Astrocyte of the spinal cord (primary cell): ENCODE data around the gene PITX3.
"Not testable (repeated sequence)": the region's sequence is repeated elsewhere in the genome, so short reads cannot be mapped to it uniquely, and the experiment has no call there.

Experiments
- DNase-seq: peaks from one replicate; pipeline ENCODE4 v3.0.0; 2011; ENCODE audit warnings: low read depth, low spot score
- H3K4me3 ChIP-seq: 2 replicates; pipeline ENCODE4 v1.5.1; 2011; ENCODE audit warnings: low read depth, mild to moderate bottlenecking, low read length, moderate library complexity
- in situ Hi-C: cut with HindIII; loops from 2 replicates; pipeline ENCODE4 v1.10.0; 2017; ENCODE audit warnings: low sequenced_read_pairs
- TF ChIP-seq, protein P1 (sequence below): IDR thresholded peaks from 2 replicates; pipeline ENCODE4 v1.5.1; 2012; ENCODE audit warnings: low read depth, mild to moderate bottlenecking, low read length, inconsistent platforms

PITX3 gene

DNA sequence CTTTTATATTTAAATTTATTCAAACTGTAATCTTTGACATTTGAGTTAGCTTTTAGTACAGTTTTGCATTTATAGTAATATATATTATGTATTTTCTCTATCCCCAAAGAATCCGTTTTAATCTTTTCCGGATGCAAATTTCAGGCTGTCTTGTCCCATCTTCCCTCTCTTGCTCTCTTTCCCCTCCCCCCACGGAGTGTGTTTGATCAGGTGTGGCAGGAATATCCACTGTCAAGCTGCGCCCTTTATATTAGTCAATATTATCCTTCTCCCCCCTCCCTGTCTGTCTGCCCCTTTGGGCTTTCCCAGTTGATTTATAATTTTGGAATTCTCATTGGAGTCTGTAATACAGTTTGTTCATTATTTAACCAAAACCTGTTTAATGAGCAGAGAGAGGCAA lies 23.1 kb upstream of the PITX3 start:
- in situ Hi-C loops, result no loop called here
- no peak overlapping the region for H3K4me3 ChIP-seq
- TF ChIP-seq, protein P1, sequence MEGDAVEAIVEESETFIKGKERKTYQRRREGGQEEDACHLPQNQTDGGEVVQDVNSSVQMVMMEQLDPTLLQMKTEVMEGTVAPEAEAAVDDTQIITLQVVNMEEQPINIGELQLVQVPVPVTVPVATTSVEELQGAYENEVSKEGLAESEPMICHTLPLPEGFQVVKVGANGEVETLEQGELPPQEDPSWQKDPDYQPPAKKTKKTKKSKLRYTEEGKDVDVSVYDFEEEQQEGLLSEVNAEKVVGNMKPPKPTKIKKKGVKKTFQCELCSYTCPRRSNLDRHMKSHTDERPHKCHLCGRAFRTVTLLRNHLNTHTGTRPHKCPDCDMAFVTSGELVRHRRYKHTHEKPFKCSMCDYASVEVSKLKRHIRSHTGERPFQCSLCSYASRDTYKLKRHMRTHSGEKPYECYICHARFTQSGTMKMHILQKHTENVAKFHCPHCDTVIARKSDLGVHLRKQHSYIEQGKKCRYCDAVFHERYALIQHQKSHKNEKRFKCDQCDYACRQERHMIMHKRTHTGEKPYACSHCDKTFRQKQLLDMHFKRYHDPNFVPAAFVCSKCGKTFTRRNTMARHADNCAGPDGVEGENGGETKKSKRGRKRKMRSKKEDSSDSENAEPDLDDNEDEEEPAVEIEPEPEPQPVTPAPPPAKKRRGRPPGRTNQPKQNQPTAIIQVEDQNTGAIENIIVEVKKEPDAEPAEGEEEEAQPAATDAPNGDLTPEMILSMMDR, result no peak
- no peak for DNase-seq

DNA sequence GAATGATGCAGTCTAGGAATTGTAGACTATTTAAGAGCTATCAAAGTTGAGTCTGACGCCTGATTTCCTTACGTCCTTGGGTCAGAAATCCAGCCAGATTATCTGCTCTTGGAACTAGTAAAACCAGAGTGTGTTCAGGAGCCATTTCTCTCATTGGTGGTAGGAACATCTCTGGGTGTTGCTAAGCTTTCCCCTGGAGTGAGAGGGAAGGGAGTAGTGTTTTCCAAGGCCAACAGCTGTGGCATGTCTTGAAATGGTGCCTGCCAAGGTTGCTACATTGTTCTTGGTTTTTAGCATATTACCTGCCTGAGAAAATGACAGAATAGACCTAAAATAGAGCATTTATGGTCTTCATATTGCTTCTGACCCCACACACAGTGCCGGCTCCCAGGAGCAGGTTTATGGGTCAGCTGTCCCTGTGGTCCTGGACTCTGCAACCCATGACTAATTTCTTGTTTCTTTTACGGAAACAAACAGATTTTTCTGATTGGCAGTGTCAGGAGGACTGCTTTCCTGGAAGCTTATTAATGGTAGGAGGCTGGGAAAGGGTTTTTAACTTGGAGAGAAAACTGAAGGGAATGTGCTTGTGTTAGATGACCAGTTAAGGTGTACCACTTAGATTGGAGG lies 21.5 kb upstream of the PITX3 start:
- in situ Hi-C loops, result no loop called here
- peak; percentile 19 for DNase-seq
- TF ChIP-seq, protein P1, result no peak
- H3K4me3 ChIP-seq, result no peak overlapping the region

DNA sequence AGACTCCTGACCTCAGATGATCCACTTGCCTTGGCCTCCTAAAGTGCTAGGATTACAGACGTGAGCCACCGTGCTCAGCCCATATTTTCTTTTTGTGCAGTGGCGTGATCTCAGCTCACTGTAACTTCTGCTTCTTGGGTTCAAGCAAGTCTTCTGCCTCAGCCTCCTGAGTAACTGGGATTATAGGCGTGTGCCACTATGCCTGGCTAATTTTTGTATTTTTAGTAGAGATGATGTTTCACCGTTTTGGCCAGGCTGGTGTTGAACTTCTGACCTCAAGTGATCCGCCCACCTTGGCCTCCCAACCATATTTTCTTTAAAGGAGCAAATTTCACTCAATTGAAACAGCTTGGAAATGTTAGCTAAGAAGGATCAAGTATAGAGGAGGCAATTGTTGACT lies 20.5 kb upstream of the PITX3 start:
- in situ Hi-C loops, result no loop called here
- no peak overlapping the region for H3K4me3 ChIP-seq
- DNase-seq, result no peak
- TF ChIP-seq, protein P1, result no peak

DNA sequence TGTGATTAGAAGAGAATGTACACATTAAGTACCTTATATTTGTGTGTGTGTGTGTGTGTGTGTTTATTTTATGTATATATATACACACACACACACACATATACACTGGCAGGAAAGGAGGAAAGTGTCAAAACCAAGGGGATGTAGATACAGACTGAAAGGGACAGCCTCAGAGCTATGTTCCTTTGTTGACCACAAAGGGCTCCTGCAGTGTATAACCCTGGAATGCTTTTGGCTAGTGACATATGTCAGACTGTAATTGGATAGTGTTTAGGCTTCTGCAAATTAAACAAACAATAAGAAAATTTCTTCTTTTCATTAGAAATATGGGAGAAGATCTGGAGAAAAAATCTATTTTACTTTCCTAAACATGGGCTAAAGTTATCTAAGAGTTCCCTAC lies 19.9 kb upstream of the PITX3 start:
- H3K4me3 ChIP-seq, result no peak overlapping the region
- in situ Hi-C loops, result no loop called here
- no peak for DNase-seq
- TF ChIP-seq, protein P1, result no peak

DNA sequence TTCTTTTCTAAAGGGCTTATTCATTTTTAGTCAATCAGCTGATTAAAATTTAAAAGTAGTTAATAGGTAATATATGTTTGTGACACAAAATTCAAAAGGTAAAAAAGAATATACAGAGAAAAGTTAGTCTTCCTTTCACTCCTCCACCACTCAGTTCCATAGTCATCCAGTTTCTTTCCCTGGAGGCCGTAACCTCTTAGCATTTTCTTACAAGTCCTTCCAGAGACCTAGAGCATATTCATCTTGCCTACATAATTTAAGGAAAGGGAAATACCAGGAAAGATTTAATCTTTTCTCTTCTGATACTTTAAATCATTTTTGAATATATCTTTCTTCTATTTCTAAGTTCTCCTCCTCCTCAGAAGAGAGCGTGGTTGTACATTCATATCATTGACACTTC lies 14.1 kb upstream of the PITX3 start:
- TF ChIP-seq, protein P1, result no peak
- no peak for DNase-seq
- in situ Hi-C loops, result no loop called here

DNA sequence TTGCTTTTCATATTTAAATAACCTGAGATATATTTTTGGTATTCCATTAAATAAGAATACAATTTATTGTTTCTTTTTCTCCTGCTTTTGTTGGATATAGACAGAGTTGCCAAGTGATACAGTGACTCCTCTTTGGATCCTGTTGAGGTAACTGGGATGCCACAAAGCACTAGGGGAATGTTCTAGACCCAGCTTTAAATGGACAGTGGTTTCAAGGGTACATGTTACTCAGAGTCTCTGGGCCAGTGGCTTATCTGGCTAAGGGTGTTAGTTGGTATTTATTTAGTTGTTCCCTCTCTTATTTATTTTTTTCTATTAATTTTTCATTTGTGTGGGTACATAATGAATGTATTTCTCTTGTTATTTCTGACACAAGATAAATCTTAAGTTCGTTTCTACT lies 13.1 kb upstream of the PITX3 start:
- DNase-seq, result no peak
- TF ChIP-seq, protein P1, result no peak
- H3K4me3 ChIP-seq, result no peak overlapping the region
- in situ Hi-C loops, result no loop called here

More for the DNA sequence above, 14.1 kb upstream of the PITX3 start:
- H3K4me3 ChIP-seq, result no peak overlapping the region

DNA sequence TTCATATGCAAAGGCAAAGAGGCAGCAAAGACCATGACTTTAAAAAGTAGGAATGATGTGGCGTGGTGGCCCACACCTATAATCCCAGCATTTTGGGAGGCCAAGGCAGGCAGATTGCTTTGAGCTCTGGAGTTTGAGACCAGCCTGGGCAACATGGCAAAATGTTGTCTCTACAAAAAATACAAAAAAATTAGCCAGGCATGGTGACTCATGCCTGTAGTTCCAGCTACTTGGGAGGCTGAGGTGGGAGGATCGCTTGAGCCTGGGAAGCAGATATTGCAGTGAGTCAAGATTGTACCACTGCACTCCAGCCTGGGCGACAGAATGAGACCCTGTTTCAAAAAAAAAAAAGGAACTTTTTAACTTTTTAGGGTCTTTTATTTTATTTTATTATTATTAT lies 11.2 kb upstream of the PITX3 start:
- H3K4me3 ChIP-seq, in situ Hi-C loops, DNase-seq: not testable (repeated sequence)
